Activated T-cell treated with anti-CD3 and anti-CD28 coated beads, Interleukin-2, amount 50 U/mL, for 4 hours (primary cell): ENCODE measurements around the gene FAM98C. TPM values are rescaled to one million over a fixed set of nuclear protein-coding genes. Genes with fewer than 3 reads are reported as not detected.
"Not testable (repeated sequence)": the region's sequence is repeated elsewhere in the genome, so short reads cannot be mapped to it uniquely, and the experiment has no call there.

ENCODE experiments used
- ATAC-seq, 2 donors: fragments of 200-7000 bp; cut with Tn5 transposase; one replicate each; pipeline ENCODE4 v1.10.0; 2021
- DNase-seq: peaks from one replicate; pipeline ENCODE4 v3.0.0-alpha.2; 2020
- H3K27me3 Mint-ChIP-seq: one replicate; pipeline ENCODE4 v1.8.0; 2021; ENCODE audit warnings: low read depth, mixed read lengths
- H3K36me3 Mint-ChIP-seq: one replicate; pipeline ENCODE4 v1.8.0; 2022; ENCODE audit warnings: mixed read lengths; ENCODE audit not compliant: insufficient read depth
- H3K4me1 Mint-ChIP-seq: one replicate; pipeline ENCODE4 v1.8.0; 2021; ENCODE audit warnings: low read depth, mixed read lengths
- H3K4me3 Mint-ChIP-seq: one replicate; pipeline ENCODE4 v1.8.0; 2021; ENCODE audit warnings: mild to moderate bottlenecking, moderate library complexity, mixed read lengths
- H3K9me3 Mint-ChIP-seq: one replicate; pipeline ENCODE4 v1.8.0; 2021; ENCODE audit warnings: mixed read lengths
- total RNA-seq, 3 donors: library from RNA; stranded (reverse); gene quantifications; one replicate each; pipeline ENCODE4 v1.2.1, GENCODE V29; 2021

The FAM98C gene
- total RNA-seq, 3 donors from 2014 or later: 22.7 to 27.5 (median 24.5) TPM

GRCh38 chr19:38420935-38421334 is 18.0 kb downstream of the FAM98C start:
- no peak for DNase-seq
- Mint-ChIP-seq H3K9me3 (no peaks in the 10 kb centered on the region), H3K27me3 (peaks cover 2% of the 10 kb centered on the region), H3K4me1 (peaks cover 28% of the 10 kb centered on the region), H3K36me3 (no peaks in the 10 kb centered on the region), H3K4me3 (no peak overlapping the region)
- ATAC-seq: no peak

- no peak for ATAC-seq
- Mint-ChIP-seq H3K27me3 (peaks cover 2% of the 10 kb centered on the region), H3K36me3 (no peaks in the 10 kb centered on the region), H3K4me3 (no peak overlapping the region), H3K9me3 (no peaks in the 10 kb centered on the region), H3K4me1 (peaks cover 31% of the 10 kb centered on the region)
- DNase-seq: no peak
Measured at GRCh38 chr19:38421856-38422255, 19.0 kb downstream of the FAM98C start.

- DNase-seq (no peak), ATAC-seq (no peak)
- Mint-ChIP-seq H3K9me3 (no peaks in the 10 kb centered on the region), H3K36me3 (no peaks in the 10 kb centered on the region), H3K27me3 (peaks cover 2% of the 10 kb centered on the region), H3K4me1 (peaks cover 29% of the 10 kb centered on the region), H3K4me3 (no peak overlapping the region)
Measured at GRCh38 chr19:38422438-38422837, 19.5 kb downstream of the FAM98C start.

GRCh38 chr19:38424272-38424671 is 21.4 kb downstream of the FAM98C start:
- H3K9me3 Mint-ChIP-seq: no peaks in the 10 kb centered on the region

GRCh38 chr19:38425222-38425809 is 22.4 kb downstream of the FAM98C start:
- DNase-seq (no peak), ATAC-seq (no peak)
- Mint-ChIP-seq H3K4me3 (peak overlapping the region; percentile 19), H3K4me1 (peaks cover 31% of the 10 kb centered on the region), H3K9me3 (no peaks in the 10 kb centered on the region), H3K27me3 (peaks cover 4% of the 10 kb centered on the region), H3K36me3 (no peaks in the 10 kb centered on the region)

More at GRCh38 chr19:38424272-38424671, 21.4 kb downstream of the FAM98C start:
- ATAC-seq (no peak), DNase-seq (no peak)
- no peaks in the 10 kb centered on the region for H3K36me3 Mint-ChIP-seq
- H3K4me3 Mint-ChIP-seq: no peak overlapping the region
- H3K4me1 Mint-ChIP-seq: peaks cover 25% of the 10 kb centered on the region
- H3K27me3 Mint-ChIP-seq: peaks cover 4% of the 10 kb centered on the region

GRCh38 chr19:38425810-38426466 is 23.0 kb downstream of the FAM98C start, which contains the start of gene RASGRP4:
RASGRP4 (minus strand) TSS chr19:38426219; CDS start chr19:38426091, 128 bp downstream.
- Mint-ChIP-seq H3K4me3 (peak within 1 kb of the TSS; percentile 61), H3K4me1 (peaks cover 31% of the 10 kb centered on the region), H3K27me3 (peaks cover 8% of the 10 kb centered on the region)

GRCh38 chr19:38427035-38427677 is 24.3 kb downstream of the FAM98C start:
- not testable (repeated sequence) for H3K36me3 Mint-ChIP-seq, DNase-seq, H3K27me3 Mint-ChIP-seq, H3K9me3 Mint-ChIP-seq
- Mint-ChIP-seq H3K4me3 (peak overlapping the region; percentile 61), H3K4me1 (peaks cover 31% of the 10 kb centered on the region)
- ATAC-seq: peak; percentile 79 to 80

More at GRCh38 chr19:38425810-38426466, 23.0 kb downstream of the FAM98C start, which contains the start of gene RASGRP4:
- no peak for DNase-seq
- H3K36me3 Mint-ChIP-seq: no peaks in the 10 kb centered on the region
- H3K9me3 Mint-ChIP-seq: no peaks in the 10 kb centered on the region
- ATAC-seq: peak; percentile 50 to 61

GRCh38 chr19:38429055-38429810 is 26.3 kb downstream of the FAM98C start:
- DNase-seq (no peak), ATAC-seq (peak; percentile 36 to 58)
- Mint-ChIP-seq H3K9me3 (no peaks in the 10 kb centered on the region), H3K27me3 (peaks cover 17% of the 10 kb centered on the region), H3K4me1 (peaks cover 35% of the 10 kb centered on the region), H3K36me3 (no peaks in the 10 kb centered on the region), H3K4me3 (peak overlapping the region; percentile 65)

- no peaks in the 10 kb centered on the region for H3K36me3 Mint-ChIP-seq
- no peak overlapping the region for H3K4me3 Mint-ChIP-seq
- peaks cover 19% of the 10 kb centered on the region for H3K27me3 Mint-ChIP-seq
Measured at GRCh38 chr19:38429811-38430156, 26.9 kb downstream of the FAM98C start.

GRCh38 chr19:38430931-38431330 is 28.0 kb downstream of the FAM98C start:
- Mint-ChIP-seq H3K27me3 (peaks cover 24% of the 10 kb centered on the region), H3K36me3 (no peaks in the 10 kb centered on the region), H3K9me3 (no peaks in the 10 kb centered on the region), H3K4me3 (no peak overlapping the region), H3K4me1 (peaks cover 35% of the 10 kb centered on the region)
- DNase-seq: no peak
- no peak for ATAC-seq

More at GRCh38 chr19:38429811-38430156, 26.9 kb downstream of the FAM98C start:
- DNase-seq (no peak), ATAC-seq (no peak)
- Mint-ChIP-seq H3K9me3 (no peaks in the 10 kb centered on the region), H3K4me1 (peaks cover 37% of the 10 kb centered on the region)

GRCh38 chr19:38433268-38433733 is 30.4 kb downstream of the FAM98C start, which contains the start of gene RYR1:
RYR1 (plus strand) TSS chr19:38433691; CDS start chr19:38433830, 139 bp downstream.
- DNase-seq: peak; percentile 30
- ATAC-seq: peak; percentile 77 to 81

GRCh38 chr19:38434549-38435051 is 31.7 kb downstream of the FAM98C start:
- Mint-ChIP-seq H3K27me3 (peaks cover 30% of the 10 kb centered on the region), H3K4me3 (peak overlapping the region; percentile 58), H3K9me3 (no peaks in the 10 kb centered on the region), H3K4me1 (peaks cover 9% of the 10 kb centered on the region), H3K36me3 (no peaks in the 10 kb centered on the region)
- ATAC-seq (no peak), DNase-seq (no peak)

More at GRCh38 chr19:38433268-38433733, 30.4 kb downstream of the FAM98C start, which contains the start of gene RYR1:
- Mint-ChIP-seq H3K4me1 (peaks cover 18% of the 10 kb centered on the region), H3K36me3 (no peaks in the 10 kb centered on the region), H3K9me3 (no peaks in the 10 kb centered on the region), H3K27me3 (peaks cover 30% of the 10 kb centered on the region), H3K4me3 (peak within 1 kb of the TSS; percentile 58)

GRCh38 chr19:38437295-38437694 is 34.4 kb downstream of the FAM98C start:
- peaks cover 28% of the 10 kb centered on the region for H3K27me3 Mint-ChIP-seq
- no peak for ATAC-seq
- no peak for DNase-seq
- no peaks in the 10 kb centered on the region for H3K9me3 Mint-ChIP-seq
- peaks cover 6% of the 10 kb centered on the region for H3K4me1 Mint-ChIP-seq
- H3K4me3 Mint-ChIP-seq: no peak overlapping the region
- H3K36me3 Mint-ChIP-seq: no peaks in the 10 kb centered on the region

- Mint-ChIP-seq H3K27me3 (peaks cover 30% of the 10 kb centered on the region), H3K9me3 (no peaks in the 10 kb centered on the region), H3K4me1 (peaks cover 6% of the 10 kb centered on the region), H3K4me3 (no peak overlapping the region), H3K36me3 (no peaks in the 10 kb centered on the region)
- ATAC-seq (no peak), DNase-seq (no peak)
Measured at GRCh38 chr19:38437917-38438316, 35.0 kb downstream of the FAM98C start.
